ENCODE results near the gene SNCB.
"Not testable (repeated sequence)": the region's sequence is repeated elsewhere in the genome, so short reads cannot be mapped to it uniquely, and the experiment has no call there.

The SNCB gene

GRCh38 chr5:176606032-176606431, 24.3 kb downstream of the SNCB start:
- TF ChIP-seq CTCF (IDR thresholded peaks at IDR 0.05) (no peak), ZFX (IDR thresholded peaks at IDR 0.05; ENCODE audit: borderline replicate concordance) (no peak)
- H3K27ac ChIP-seq, result no peak overlapping the region

- H3K27ac ChIP-seq, result no peak overlapping the region
- TF ChIP-seq CTCF (IDR thresholded peaks at IDR 0.05), result no peak
- TF ChIP-seq ZFX (IDR thresholded peaks at IDR 0.05; ENCODE audit: borderline replicate concordance), result no peak
Measured at GRCh38 chr5:176603091-176603490, 27.2 kb downstream of the SNCB start.

- TF ChIP-seq CTCF (IDR thresholded peaks at IDR 0.05) (no peak), ZFX (IDR thresholded peaks at IDR 0.05; ENCODE audit: borderline replicate concordance) (no peak)
- no peak overlapping the region for H3K27ac ChIP-seq
Measured at GRCh38 chr5:176601901-176602482, 28.3 kb downstream of the SNCB start.

GRCh38 chr5:176599749-176600430, 30.4 kb downstream of the SNCB start:
- H3K27ac ChIP-seq, result not testable (repeated sequence)

GRCh38 chr5:176597417-176598389, 32.6 kb downstream of the SNCB start:
- no peak overlapping the region for H3K27ac ChIP-seq
- TF ChIP-seq CTCF (IDR thresholded peaks at IDR 0.05), result no peak
- no peak for TF ChIP-seq ZFX (IDR thresholded peaks at IDR 0.05; ENCODE audit: borderline replicate concordance)

- H3K27ac ChIP-seq, result no peak overlapping the region
Measured at GRCh38 chr5:176596689-176597416, 33.5 kb downstream of the SNCB start.

More at GRCh38 chr5:176596689-176597416, 33.5 kb downstream of the SNCB start:
- no peak for TF ChIP-seq CTCF (IDR thresholded peaks at IDR 0.05)

All from 22Rv1 (cell line).